Stomach (tissue), 4 donors: Measurements from ENCODE around the gene NHERF2.

ENCODE experiments used
- POLR2A ChIP-seq, 4 donors: fragments of 450-650 bp; IDR thresholded peaks; one replicate each; pipeline ENCODE4 v1.6.1; 2016; ENCODE audit warnings: antibody characterized with exemption in 4 of 4, control low read depth in 2 of 4, mild to moderate bottlenecking in 1 of 4, moderate library complexity in 1 of 4
- POLR2AphosphoS5 ChIP-seq, 3 donors: sonication (generic); formaldehyde crosslinking; IDR thresholded peaks; one replicate each; pipeline ENCODE4 v1.6.1; 2016; ENCODE audit warnings: antibody characterized with exemption in 3 of 3
- TF ChIP-seq, protein P1 (sequence below), 7 experiments: fragments of 450-650 bp in 4 of 7; fragments of 200-600 bp in 3 of 7; sonication (generic) in 3 of 7; IDR thresholded peaks; one replicate each; pipeline ENCODE4 v1.5.1; 2016 to 2019; ENCODE audit warnings: antibody characterized with exemption in 7 of 7, control low read depth in 2 of 7, mild to moderate bottlenecking in 1 of 7

DNA sequence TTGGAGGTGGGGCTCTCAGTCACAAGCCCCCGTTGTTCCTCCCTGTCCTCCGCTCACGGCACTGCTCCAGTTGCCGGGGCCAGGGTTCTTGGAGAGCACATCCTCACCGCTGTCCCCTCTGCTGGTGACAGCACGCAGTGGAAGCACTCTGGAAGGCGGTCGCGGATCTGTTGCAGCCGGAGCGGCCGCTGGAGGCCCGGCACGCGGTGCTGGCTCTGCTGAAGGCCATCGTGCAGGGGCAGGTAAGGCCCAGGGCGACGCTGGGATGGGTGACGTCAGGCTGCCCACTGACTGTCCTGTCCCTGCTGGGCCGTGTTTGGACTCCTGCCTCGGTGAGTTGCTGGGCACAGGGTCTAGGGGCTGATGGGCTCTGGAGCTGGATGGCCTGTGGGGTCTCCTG, 26.5 kb downstream of the NHERF2 start:
- TF ChIP-seq POLR2A (IDR thresholded peaks at IDR 0.05) (no peak), POLR2AphosphoS5 (IDR thresholded peaks at IDR 0.05) (no peak)
- TF ChIP-seq, protein P1, sequence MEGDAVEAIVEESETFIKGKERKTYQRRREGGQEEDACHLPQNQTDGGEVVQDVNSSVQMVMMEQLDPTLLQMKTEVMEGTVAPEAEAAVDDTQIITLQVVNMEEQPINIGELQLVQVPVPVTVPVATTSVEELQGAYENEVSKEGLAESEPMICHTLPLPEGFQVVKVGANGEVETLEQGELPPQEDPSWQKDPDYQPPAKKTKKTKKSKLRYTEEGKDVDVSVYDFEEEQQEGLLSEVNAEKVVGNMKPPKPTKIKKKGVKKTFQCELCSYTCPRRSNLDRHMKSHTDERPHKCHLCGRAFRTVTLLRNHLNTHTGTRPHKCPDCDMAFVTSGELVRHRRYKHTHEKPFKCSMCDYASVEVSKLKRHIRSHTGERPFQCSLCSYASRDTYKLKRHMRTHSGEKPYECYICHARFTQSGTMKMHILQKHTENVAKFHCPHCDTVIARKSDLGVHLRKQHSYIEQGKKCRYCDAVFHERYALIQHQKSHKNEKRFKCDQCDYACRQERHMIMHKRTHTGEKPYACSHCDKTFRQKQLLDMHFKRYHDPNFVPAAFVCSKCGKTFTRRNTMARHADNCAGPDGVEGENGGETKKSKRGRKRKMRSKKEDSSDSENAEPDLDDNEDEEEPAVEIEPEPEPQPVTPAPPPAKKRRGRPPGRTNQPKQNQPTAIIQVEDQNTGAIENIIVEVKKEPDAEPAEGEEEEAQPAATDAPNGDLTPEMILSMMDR (IDR thresholded peaks at IDR 0.05), result no peak
